ENCODE measurements around the gene ADGRG4.

Gene ADGRG4

GRCh38 chrX:136450050-136450830 is 149.5 kb downstream of the ADGRG4 start:
- no peak overlapping the region for H3K9ac ChIP-seq (ENCODE audit: low read length)

GRCh38 chrX:136452614-136453013 is 151.9 kb downstream of the ADGRG4 start:
- Histone ChIP-seq H3K4me3 (ENCODE audit: low read length) (no peak overlapping the region), H3K9ac (ENCODE audit: low read length) (no peak overlapping the region), H3K4me1 (ENCODE audit: control insufficient read depth, insufficient read depth, low read length) (peaks cover 3% of the 10 kb centered on the region), H3K27me3 (ENCODE audit: control insufficient read depth, insufficient read depth, low read length) (no peaks in the 10 kb centered on the region), H3K9me3 (ENCODE audit: control insufficient read depth, low read length) (no peaks in the 10 kb centered on the region), H3K36me3 (ENCODE audit: control insufficient read depth, insufficient read depth, low read length) (no peaks in the 10 kb centered on the region)

More at GRCh38 chrX:136450050-136450830, 149.5 kb downstream of the ADGRG4 start:
- Histone ChIP-seq H3K4me3 (ENCODE audit: low read length) (no peak overlapping the region), H3K36me3 (ENCODE audit: control insufficient read depth, insufficient read depth, low read length) (no peaks in the 10 kb centered on the region), H3K27me3 (ENCODE audit: control insufficient read depth, insufficient read depth, low read length) (no peaks in the 10 kb centered on the region), H3K9me3 (ENCODE audit: control insufficient read depth, low read length) (no peaks in the 10 kb centered on the region), H3K4me1 (ENCODE audit: control insufficient read depth, insufficient read depth, low read length) (peaks cover 3% of the 10 kb centered on the region)

GRCh38 chrX:136453114-136453513 is 152.4 kb downstream of the ADGRG4 start:
- Histone ChIP-seq H3K27me3 (ENCODE audit: control insufficient read depth, insufficient read depth, low read length) (no peaks in the 10 kb centered on the region), H3K9me3 (ENCODE audit: control insufficient read depth, low read length) (no peaks in the 10 kb centered on the region), H3K9ac (ENCODE audit: low read length) (no peak overlapping the region), H3K4me3 (ENCODE audit: low read length) (no peak overlapping the region), H3K4me1 (ENCODE audit: control insufficient read depth, insufficient read depth, low read length) (peaks cover 3% of the 10 kb centered on the region), H3K36me3 (ENCODE audit: control insufficient read depth, insufficient read depth, low read length) (no peaks in the 10 kb centered on the region)

DNA sequence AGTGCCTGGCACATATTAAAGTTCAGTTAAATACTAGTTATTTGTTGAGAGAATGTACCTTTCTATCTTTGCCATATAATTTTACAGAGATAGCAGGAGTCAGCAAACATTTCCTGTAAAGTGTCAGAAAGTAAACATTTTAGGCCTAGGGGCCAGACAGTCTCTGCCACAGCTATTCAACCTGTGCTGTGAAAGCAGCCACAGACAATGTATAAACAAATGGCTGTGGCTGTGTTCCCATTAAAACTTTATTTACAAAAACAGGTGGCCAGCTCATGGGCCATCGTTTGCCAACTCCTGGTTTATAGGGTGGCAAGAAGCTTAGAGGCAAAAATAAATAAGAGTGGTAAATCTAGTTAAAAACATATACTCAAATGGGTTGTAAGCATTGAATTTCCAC is 153.0 kb downstream of the ADGRG4 start:
- H3K9ac ChIP-seq (ENCODE audit: low read length) = no peak overlapping the region
- H3K4me1 ChIP-seq (ENCODE audit: control insufficient read depth, insufficient read depth, low read length) = peaks cover 3% of the 10 kb centered on the region
- H3K36me3 ChIP-seq (ENCODE audit: control insufficient read depth, insufficient read depth, low read length) = no peaks in the 10 kb centered on the region
- H3K27me3 ChIP-seq (ENCODE audit: control insufficient read depth, insufficient read depth, low read length) = no peaks in the 10 kb centered on the region
- no peak overlapping the region for H3K4me3 ChIP-seq (ENCODE audit: low read length)
- no peaks in the 10 kb centered on the region for H3K9me3 ChIP-seq (ENCODE audit: control insufficient read depth, low read length)

DNA sequence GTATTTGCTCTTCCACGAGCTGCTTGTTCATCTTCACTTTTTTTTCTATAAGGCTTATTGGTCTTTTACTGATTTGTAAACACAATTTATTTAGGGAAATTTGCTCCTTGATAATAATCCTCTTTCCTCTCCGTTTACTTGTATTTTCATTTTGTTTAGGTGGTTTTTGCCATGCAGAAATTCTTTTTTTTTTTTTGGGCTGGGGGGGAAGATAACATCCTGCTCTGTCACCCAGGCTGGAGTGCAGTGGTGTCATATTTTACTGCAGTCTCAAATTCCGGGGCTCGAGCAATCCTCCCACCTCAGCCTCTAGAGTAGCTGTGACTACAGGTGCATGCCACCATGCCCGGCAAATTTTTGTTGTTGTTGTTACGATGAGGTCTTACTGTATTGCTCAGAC is 155.4 kb downstream of the ADGRG4 start:
- no peak overlapping the region for H3K9ac ChIP-seq (ENCODE audit: low read length)
- H3K4me3 ChIP-seq (ENCODE audit: low read length) = no peak overlapping the region
- no peaks in the 10 kb centered on the region for H3K27me3 ChIP-seq (ENCODE audit: control insufficient read depth, insufficient read depth, low read length)
- H3K4me1 ChIP-seq (ENCODE audit: control insufficient read depth, insufficient read depth, low read length) = peaks cover 3% of the 10 kb centered on the region
- H3K36me3 ChIP-seq (ENCODE audit: control insufficient read depth, insufficient read depth, low read length) = no peaks in the 10 kb centered on the region
- H3K9me3 ChIP-seq (ENCODE audit: control insufficient read depth, low read length) = no peaks in the 10 kb centered on the region

DNA sequence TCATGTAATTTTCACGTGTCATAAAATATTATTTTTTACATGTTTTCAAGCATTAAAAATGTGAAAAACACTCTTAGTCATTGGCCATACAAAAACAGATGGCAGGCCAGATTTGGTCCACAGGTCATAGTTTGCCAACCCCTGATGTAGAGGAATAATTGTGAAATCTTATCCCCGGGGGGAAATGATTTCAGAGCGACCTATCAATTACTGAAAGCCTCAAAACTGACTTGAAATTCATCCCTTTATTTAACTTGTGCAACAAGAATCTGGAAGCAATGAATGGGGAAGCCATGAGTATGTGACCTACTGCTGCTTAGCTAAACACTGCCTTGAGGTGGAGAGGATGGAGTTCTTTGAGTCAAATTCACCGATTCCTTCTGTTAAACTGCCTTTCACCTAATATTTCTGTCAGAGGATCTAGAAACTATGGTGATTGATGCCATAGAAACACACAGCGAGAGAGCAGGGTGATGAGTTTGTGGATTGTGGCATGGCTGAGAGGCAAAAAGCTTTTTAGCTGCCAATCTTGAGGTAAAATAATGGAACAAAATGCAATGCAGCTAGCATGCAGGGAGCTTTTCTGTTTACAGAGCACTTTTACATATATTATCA is 156.6 kb downstream of the ADGRG4 start:
- Histone ChIP-seq H3K27me3 (ENCODE audit: control insufficient read depth, insufficient read depth, low read length) (no peaks in the 10 kb centered on the region), H3K4me3 (ENCODE audit: low read length) (no peak overlapping the region), H3K9ac (ENCODE audit: low read length) (no peak overlapping the region), H3K36me3 (ENCODE audit: control insufficient read depth, insufficient read depth, low read length) (no peaks in the 10 kb centered on the region), H3K9me3 (ENCODE audit: control insufficient read depth, low read length) (no peaks in the 10 kb centered on the region), H3K4me1 (ENCODE audit: control insufficient read depth, insufficient read depth, low read length) (peaks cover 3% of the 10 kb centered on the region)

- Histone ChIP-seq H3K4me3 (ENCODE audit: low read length) (no peak overlapping the region), H3K9me3 (ENCODE audit: control insufficient read depth, low read length) (no peaks in the 10 kb centered on the region), H3K27me3 (ENCODE audit: control insufficient read depth, insufficient read depth, low read length) (no peaks in the 10 kb centered on the region), H3K36me3 (ENCODE audit: control insufficient read depth, insufficient read depth, low read length) (no peaks in the 10 kb centered on the region), H3K9ac (ENCODE audit: low read length) (no peak overlapping the region), H3K4me1 (ENCODE audit: control insufficient read depth, insufficient read depth, low read length) (no peaks in the 10 kb centered on the region)
Measured at GRCh38 chrX:136464589-136464988, 163.8 kb downstream of the ADGRG4 start.

All from mucosa of stomach (tissue), 1 donor.